Superior temporal gyrus (tissue), 1 donor: ENCODE measurements around the gene HMCN1.
"Not testable (repeated sequence)": the region's sequence is repeated elsewhere in the genome, so short reads cannot be mapped to it uniquely, and the experiment has no call there.

Experiments used
- DNase-seq: peaks from one replicate; pipeline ENCODE4 v3.0.0-alpha.2; 2016; ENCODE audit errors: extremely low spot score

Gene HMCN1

DNA sequence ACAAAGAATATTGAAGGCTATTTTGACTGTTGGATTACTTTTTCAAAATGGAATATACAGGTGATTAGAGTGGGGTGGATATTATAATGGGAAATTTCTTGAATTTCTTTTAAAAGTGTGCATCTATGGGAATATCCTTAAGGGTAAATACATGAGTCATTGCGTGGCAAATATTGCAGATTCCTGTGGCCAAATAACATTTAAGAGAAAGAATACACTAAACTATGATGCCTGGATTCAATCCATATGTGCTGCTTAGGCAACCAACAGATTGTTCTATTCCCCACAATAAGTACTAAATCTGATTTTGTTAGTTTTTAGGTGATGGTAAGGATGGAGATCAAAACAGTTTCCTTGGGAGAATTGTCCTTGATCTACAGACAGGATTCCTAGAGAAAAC, 119.5 kb downstream of the HMCN1 start:
- DNase-seq: no peak

DNA sequence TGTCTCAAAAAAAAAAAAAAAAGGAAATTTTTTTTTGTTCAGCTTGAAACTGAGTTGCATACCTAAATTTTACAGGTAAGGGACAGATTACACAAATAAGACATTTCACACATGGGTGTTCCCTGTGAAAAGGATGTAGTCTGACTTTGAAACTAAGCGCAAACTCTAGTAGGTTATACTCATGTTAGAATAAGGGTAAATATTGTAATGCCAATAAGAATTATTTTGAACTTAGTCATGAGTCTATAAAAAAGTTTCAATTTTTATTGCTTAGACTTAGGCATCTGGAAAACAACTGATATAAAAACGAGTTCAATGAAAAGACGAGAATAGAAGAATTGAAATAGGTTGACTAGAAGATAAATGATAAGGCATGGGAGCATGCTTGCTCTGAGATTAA, 122.3 kb downstream of the HMCN1 start:
- no peak for DNase-seq

GRCh38 chr1:185857442-185857841, 123.3 kb downstream of the HMCN1 start:
- DNase-seq: no peak

- DNase-seq: no peak
These were observed 126.1 kb downstream of the HMCN1 start for GRCh38 chr1:185860311-185860710.

DNA sequence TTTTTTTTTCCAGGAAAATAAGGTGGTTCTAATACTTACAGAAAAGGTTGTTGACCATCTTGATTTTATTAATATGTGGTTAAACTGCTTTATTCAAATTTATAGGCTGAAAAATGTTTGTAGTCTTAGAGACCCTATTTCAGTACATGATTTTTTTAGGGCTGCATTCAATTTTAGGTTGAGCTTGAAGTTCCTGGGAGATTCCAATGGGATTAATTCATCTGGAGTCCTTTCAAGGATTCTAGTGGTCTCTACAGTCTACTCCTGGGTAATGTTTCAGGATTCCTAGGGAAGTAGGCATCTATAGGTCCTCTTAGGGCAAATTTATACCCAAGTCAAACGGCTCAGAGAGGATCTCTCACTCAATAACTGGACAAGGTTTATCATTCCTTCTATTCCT, 126.7 kb downstream of the HMCN1 start:
- DNase-seq: no peak

DNA sequence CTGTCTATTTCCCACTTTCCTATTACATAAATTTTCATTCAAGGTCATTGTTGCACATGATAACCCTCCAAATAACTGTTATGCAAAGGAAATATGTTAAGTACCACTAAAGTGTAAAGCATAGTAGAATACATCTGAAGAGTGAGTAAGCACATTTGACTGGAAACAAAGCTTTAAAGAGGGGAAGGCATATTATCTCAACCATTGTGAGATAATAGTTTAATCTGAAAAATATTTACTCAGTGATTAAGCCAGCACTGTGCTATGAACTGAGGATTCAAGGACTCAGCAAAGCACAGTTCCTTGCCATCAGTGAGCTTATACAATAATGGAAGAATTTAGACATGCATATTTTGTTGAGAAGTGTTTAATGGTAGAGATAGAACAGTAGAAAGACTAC, 127.4 kb downstream of the HMCN1 start:
- no peak for DNase-seq

DNA sequence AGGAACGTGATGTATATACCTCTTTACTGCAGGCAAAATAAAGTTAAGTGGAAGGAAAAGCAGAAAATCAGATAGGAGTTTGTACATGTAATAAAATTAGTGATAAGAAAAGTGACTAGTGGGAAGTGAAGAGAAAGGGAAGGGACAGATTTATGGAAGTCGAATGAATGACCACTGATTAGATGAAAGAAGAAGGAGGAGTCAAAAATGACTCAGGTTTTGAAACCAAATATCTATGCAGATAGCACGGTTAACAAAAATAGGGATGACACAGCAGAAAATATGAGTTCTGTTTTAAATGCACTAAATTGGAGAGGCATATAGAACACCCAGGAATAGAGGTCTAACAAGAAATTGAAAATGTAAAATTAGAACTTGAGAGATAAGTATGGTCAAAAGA, 128.0 kb downstream of the HMCN1 start:
- DNase-seq: no peak

GRCh38 chr1:185864331-185864730, 130.1 kb downstream of the HMCN1 start:
- no peak for DNase-seq

- no peak for DNase-seq
These were observed 130.8 kb downstream of the HMCN1 start for GRCh38 chr1:185864889-185865517.

DNA sequence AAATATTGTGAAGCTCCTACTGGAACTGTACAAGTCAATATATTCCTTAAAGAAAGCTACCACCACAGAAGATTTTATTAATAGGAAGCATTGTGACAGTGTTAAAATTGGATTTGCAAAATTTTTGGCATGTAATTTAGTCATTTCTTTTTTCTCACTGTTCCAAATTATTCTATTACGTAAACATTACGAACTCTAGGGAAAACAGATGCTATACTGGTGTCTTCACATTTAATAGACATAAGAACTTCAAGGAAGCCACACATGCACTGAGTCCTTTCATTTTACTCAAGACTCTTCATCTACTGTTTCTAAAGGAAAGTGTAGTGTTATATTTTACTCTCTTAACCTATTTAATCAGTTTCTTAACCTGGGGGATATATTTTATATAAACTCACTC, 135.4 kb downstream of the HMCN1 start:
- no peak for DNase-seq

DNA sequence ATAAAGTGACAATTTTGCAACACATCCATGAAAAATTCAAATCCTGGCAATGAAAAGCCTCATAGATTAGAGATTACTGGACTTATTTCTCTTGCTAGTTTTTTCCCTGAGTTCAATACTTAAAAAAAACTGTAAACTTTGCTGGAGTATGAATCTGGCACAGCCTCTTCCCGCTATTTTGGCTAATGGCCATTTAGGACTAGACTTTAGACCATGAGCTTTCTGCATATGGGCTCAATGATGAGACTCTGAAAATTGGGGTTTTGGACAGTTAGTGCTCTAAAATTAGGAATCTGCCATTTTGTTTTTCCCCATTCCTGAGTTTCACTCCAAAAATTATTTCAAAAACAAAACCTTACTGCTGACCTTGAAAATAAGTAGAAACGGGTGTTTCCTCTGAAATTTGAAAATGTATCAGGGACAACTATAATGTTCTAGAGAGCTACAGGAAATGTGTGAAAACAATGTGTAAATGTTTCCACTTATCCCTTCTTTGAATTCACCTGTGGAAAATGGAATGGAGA, 137.5 kb downstream of the HMCN1 start:
- no peak for DNase-seq

DNA sequence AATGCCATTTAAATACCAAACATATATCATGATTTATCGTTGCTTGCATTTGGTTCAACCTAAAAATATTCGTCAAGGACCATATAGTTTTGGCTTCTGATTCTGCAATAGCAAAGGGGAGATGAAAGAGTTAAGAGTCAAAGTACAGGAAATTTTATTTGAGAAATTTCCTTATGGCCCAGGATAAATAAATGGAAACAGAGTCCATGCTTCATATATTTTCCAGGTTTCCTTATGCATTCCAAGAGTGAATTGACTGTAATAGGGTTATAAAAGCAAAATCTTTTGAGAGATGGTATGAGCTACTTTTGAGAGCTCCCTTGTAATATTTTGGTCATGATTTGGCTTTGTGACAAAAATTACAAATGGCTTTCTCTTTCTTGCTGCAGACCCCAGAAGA, 140.1 kb downstream of the HMCN1 start:
- no peak for DNase-seq

- DNase-seq: no peak
These were observed 146.1 kb downstream of the HMCN1 start for GRCh38 chr1:185880330-185880729.

DNA sequence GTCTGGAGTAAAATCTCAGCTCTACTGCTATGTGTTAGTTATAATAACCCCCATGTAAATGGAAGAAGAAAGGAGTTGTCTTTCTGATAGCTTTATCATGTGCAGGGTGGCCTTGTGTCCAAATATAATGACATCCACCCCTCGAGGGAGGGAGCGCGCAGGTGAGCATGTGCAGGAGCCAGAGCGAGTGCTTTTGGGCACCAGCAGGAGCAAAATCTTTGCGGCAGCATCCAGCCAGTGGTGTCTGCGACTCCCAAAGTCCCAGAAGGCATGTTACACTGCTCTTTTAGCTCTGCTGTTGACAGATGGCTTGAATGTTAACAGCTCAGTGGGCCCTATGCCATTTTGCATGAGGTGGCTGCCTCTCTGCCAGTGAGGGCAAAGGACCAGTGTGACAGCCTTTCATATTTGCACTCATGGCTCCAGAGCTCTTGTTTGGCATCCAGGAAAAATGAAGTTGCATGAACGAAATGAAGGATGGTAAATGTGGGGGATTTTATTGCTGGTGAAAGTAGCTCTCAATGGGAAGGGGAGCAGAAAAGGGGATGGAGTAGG, 146.7 kb downstream of the HMCN1 start:
- DNase-seq: no peak

- no peak for DNase-seq
These were observed 151.9 kb downstream of the HMCN1 start for GRCh38 chr1:185886046-185886445.

DNA sequence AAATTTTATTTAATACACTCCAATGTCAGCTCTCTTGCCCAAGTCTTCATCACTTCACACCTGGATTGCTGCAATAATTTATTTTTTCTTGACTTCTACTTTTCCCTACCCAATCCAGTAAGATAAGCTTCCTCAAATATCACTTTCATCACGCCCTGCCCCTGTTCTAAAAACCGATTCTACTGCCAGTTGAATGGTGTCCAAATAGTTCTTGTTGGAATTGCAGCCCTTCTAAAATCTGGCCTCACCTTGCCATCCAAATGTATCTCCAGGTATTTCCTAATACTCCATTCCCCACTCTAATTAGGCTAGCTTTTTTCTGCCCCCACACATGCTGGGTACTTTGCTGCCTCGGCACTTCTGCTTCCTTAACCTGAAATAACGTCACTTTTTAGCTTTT, 152.5 kb downstream of the HMCN1 start:
- DNase-seq: no peak

GRCh38 chr1:185892831-185893403, 158.7 kb downstream of the HMCN1 start:
- DNase-seq: not testable (repeated sequence)

DNA sequence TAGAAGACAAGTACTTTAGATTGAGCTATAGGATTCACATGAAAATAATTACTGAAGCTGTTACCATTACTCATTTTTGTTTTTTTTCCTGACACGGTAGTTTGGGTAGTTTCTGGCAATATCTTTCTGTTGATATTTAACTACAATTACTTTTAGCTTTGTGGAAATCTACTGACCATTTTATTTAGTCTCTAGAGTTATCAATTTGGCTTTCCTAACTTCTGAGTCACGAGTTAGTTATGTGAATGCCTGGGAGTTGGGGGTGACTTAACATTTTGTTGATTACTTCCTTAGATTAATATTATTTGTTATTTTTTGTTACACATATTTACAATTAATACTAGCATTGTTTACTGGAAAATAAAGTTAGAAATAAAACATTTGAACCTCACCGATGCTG, 160.6 kb downstream of the HMCN1 start:
- no peak for DNase-seq

GRCh38 chr1:185895208-185895900, 161.2 kb downstream of the HMCN1 start:
- no peak for DNase-seq

DNA sequence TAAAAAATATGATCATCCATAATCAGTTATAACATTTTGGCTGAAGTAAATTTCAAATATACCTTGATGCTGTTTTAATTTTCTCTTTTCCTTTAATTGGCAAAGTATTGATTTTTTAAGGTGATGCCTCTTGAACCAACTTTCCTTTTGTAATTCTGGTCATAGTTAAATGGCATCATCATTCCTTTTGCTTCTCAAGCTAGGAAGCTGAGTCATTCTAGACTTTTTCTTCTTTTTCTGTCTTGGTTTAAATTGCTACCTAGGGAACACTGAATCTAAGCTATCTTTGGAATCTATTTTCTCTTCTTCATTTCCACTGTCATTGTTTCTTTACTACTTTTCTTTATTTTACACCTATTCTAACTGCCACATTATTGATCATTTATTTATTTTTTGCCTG, 162.7 kb downstream of the HMCN1 start:
- no peak for DNase-seq

DNA sequence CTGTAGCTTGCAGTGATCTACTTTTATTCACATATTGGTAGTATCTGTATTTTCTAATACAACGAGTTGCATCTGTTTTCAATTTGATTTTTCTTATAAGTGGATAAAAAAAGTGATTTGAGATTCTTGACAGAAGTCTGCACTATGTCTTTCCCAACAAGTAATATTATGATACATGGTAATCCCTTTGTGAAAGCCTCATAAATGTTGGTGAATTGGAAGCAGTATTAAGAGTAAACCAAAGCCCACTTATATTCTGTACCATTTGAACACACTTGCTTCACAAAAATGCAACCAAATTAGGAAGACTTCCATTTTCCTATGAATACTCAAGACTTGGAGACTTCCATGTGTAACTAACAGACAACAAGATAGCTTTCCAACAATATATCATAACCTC, 172.0 kb downstream of the HMCN1 start:
- DNase-seq: no peak

GRCh38 chr1:185907246-185907645, 173.1 kb downstream of the HMCN1 start:
- DNase-seq: no peak

- DNase-seq: no peak
These were observed 177.8 kb downstream of the HMCN1 start for GRCh38 chr1:185911978-185912377.
